Breast epithelium (tissue), 3 donors: ENCODE measurements around the gene PCDHB6.
"Not testable (repeated sequence)": the region's sequence is repeated elsewhere in the genome, so short reads cannot be mapped to it uniquely, and the experiment has no call there.

Experiments used
- CTCF ChIP-seq, 3 donors: fragments of 450-650 bp; IDR thresholded peaks; one replicate each; pipeline ENCODE4 v1.5.1; 2016 to 2017; ENCODE audit warnings: antibody characterized with exemption in 3 of 3, mild to moderate bottlenecking in 3 of 3, moderate library complexity in 3 of 3
- POLR2A ChIP-seq: fragments of 450-650 bp; IDR thresholded peaks from one replicate; pipeline ENCODE4 v1.6.1; 2016; ENCODE audit warnings: antibody characterized with exemption, mild to moderate bottlenecking, moderate library complexity
- POLR2AphosphoS5 ChIP-seq, 3 donors: sonication (generic); formaldehyde crosslinking; IDR thresholded peaks; one replicate each; pipeline ENCODE4 v1.6.1; 2017; ENCODE audit warnings: antibody characterized with exemption in 3 of 3

- TF ChIP-seq POLR2AphosphoS5 (IDR thresholded peaks at IDR 0.05); CTCF (IDR thresholded peaks at IDR 0.05); POLR2A: not testable (repeated sequence)
Measured at GRCh38 chr5:141174291-141175104, 24.6 kb downstream of the PCDHB6 start.
